CD14-positive monocyte (primary cell): ENCODE data around the gene C2orf81. TPM values are rescaled to one million over a fixed set of nuclear protein-coding genes. Genes with fewer than 3 reads are reported as not detected.

Experiments
- DNase-seq, 3 donors: peaks; one replicate each; pipeline ENCODE4 v3.0.0-alpha.2; 2011 to 2022
- H2AFZ ChIP-seq: 2 replicates; pipeline ENCODE4 v1.6.0; 2012; ENCODE audit warnings: mild to moderate bottlenecking, low read depth, low read length, inconsistent platforms; ENCODE audit not compliant: insufficient read depth, poor library complexity, severe bottlenecking
- H3K27ac ChIP-seq, 2 donors: 1 replicate in 1 of 2; 2 replicates in 1 of 2; pipeline ENCODE4 v1.5.1; 2012 to 2013; ENCODE audit warnings: low read length in 2 of 2, control low read depth in 1 of 2, inconsistent platforms in 1 of 2, low read depth in 1 of 2, mild to moderate bottlenecking in 1 of 2
- H3K27me3 ChIP-seq, 2 donors: one replicate each; pipeline versions ENCODE4 v1.6.0 to v1.6.1; 2011 to 2013; ENCODE audit warnings: low read length in 2 of 2; ENCODE audit not compliant: control insufficient read depth in 2 of 2, insufficient read depth in 2 of 2
- H3K36me3 ChIP-seq, 2 donors: replicated peaks in 1 of 2; 1 replicate in 1 of 2; 2 replicates in 1 of 2; pipeline versions ENCODE4 v1.5.1 to v1.6.1; 2012 to 2013; ENCODE audit warnings: low read length in 2 of 2, control low read depth in 1 of 2, inconsistent platforms in 1 of 2, mild to moderate bottlenecking in 1 of 2; ENCODE audit not compliant: insufficient read depth in 2 of 2, control insufficient read depth in 1 of 2
- H3K4me1 ChIP-seq, 2 donors: 1 replicate in 1 of 2; 2 replicates in 1 of 2; pipeline versions ENCODE4 v1.5.1 to v1.6.1; 2012 to 2013; ENCODE audit warnings: low read length in 2 of 2, control low read depth in 1 of 2, inconsistent platforms in 1 of 2, mild to moderate bottlenecking in 1 of 2, moderate library complexity in 1 of 2; ENCODE audit not compliant: insufficient read depth in 2 of 2, control insufficient read depth in 1 of 2
- H3K4me2 ChIP-seq: replicated peaks from 2 replicates; pipeline ENCODE3; 2012; ENCODE audit warnings: low read length, moderate library complexity, mild to moderate bottlenecking; ENCODE audit not compliant: poor library complexity, severe bottlenecking; ENCODE audit errors: extremely low read depth
- H3K4me3 ChIP-seq, 3 experiments: fragments of 200-600 bp in 1 of 3; sonication (generic) in 1 of 3; replicated peaks in 1 of 3; 1 replicate in 2 of 3; 2 replicates in 1 of 3; pipeline ENCODE4 v1.5.1; 2011 to 2013; ENCODE audit warnings: low read length in 3 of 3, mild to moderate bottlenecking in 3 of 3, control low read depth in 2 of 3, low read depth in 2 of 3, inconsistent platforms in 1 of 3, moderate library complexity in 1 of 3
- H3K79me2 ChIP-seq: 2 replicates; pipeline ENCODE4 v1.6.0; 2012; ENCODE audit warnings: mild to moderate bottlenecking, control low read depth, inconsistent platforms, low read length, moderate library complexity; ENCODE audit not compliant: insufficient read depth
- H3K9ac ChIP-seq: 2 replicates; pipeline ENCODE4 v1.6.0; 2017; ENCODE audit warnings: low read length, mild to moderate bottlenecking; ENCODE audit not compliant: insufficient read depth, poor library complexity, severe bottlenecking
- H3K9me3 ChIP-seq, 2 donors: replicated peaks in 1 of 2; 1 replicate in 1 of 2; 2 replicates in 1 of 2; pipeline versions ENCODE4 v1.5.1 to v1.6.1; 2012 to 2013; ENCODE audit warnings: low read length in 2 of 2, control low read depth in 1 of 2; ENCODE audit not compliant: control insufficient read depth in 1 of 2, insufficient read depth in 1 of 2
- H4K20me1 ChIP-seq: 2 replicates; pipeline ENCODE4 v1.6.0; 2012; ENCODE audit warnings: mild to moderate bottlenecking, low read length, control low read depth, moderate library complexity; ENCODE audit not compliant: insufficient read depth
- H3K27ac Mint-ChIP-seq, 7 donors: one replicate each; pipeline ENCODE4 v1.8.0; 2020; ENCODE audit warnings: mild to moderate bottlenecking in 7 of 7, mixed read lengths in 7 of 7, moderate library complexity in 6 of 7, inconsistent platforms in 2 of 7
- H3K27me3 Mint-ChIP-seq, 3 donors: one replicate each; pipeline ENCODE4 v1.8.0; 2021 to 2022; ENCODE audit warnings: low read depth in 3 of 3, mild to moderate bottlenecking in 3 of 3, mixed read lengths in 3 of 3, moderate library complexity in 3 of 3, inconsistent platforms in 1 of 3
- H3K36me3 Mint-ChIP-seq, 2 donors: one replicate each; pipeline ENCODE4 v1.8.0; 2020; ENCODE audit warnings: mixed read lengths in 2 of 2, inconsistent platforms in 1 of 2, mild to moderate bottlenecking in 1 of 2
- H3K4me1 Mint-ChIP-seq: one replicate; pipeline ENCODE4 v1.8.0; 2020; ENCODE audit warnings: mild to moderate bottlenecking, mixed read lengths
- H3K4me3 Mint-ChIP-seq, 2 donors: one replicate each; pipeline ENCODE4 v1.8.0; 2020; ENCODE audit warnings: mild to moderate bottlenecking in 2 of 2, mixed read lengths in 2 of 2, moderate library complexity in 1 of 2
- H3K9me3 Mint-ChIP-seq, 7 donors: one replicate each; pipeline ENCODE4 v1.8.0; 2020 to 2022; ENCODE audit warnings: mixed read lengths in 7 of 7, mild to moderate bottlenecking in 6 of 7, moderate library complexity in 6 of 7, inconsistent platforms in 2 of 7
- WGBS: methylation state at CpG from one replicate; pipeline ENCODE4 v1.1.5; 2013; ENCODE audit warnings: missing lambda C conversion rate; ENCODE audit not compliant: insufficient coverage; 5-methylcytosine and 5-hydroxymethylcytosine counted together
- intact Hi-C, 2 donors: fragments of 100-400 bp; cut with micrococcal nuclease; formaldehyde crosslinking; loops; one replicate each; pipeline versions ENCODE4 v1.15.0 to v1.15.1; 2023
- polyA plus RNA-seq, 3 donors: library from polyadenylated mRNA; depleted of rRNA in 1 of 3; unstranded in 2 of 3; stranded (reverse) in 1 of 3; fragments of 300-500 nt in 2 of 3; fragments of >200 nt in 1 of 3; fragmentation: Illumina TruSeq in 2 of 3; gene quantifications; 1 replicate in 2 of 3; 2 replicates in 1 of 3; pipeline ENCODE4 v1.2.3, GENCODE V29; 2012 to 2021
- TF ChIP-seq, protein P1 (sequence below): fragments of 200-600 bp; IDR thresholded peaks from one replicate; pipeline ENCODE4 v1.8.0; 2022; ENCODE audit warnings: antibody characterized with exemption, mild to moderate bottlenecking

Gene C2orf81
- polyA plus RNA-seq, 3 donors: 0.49 to 1.7 (median 1.2) TPM

DNA sequence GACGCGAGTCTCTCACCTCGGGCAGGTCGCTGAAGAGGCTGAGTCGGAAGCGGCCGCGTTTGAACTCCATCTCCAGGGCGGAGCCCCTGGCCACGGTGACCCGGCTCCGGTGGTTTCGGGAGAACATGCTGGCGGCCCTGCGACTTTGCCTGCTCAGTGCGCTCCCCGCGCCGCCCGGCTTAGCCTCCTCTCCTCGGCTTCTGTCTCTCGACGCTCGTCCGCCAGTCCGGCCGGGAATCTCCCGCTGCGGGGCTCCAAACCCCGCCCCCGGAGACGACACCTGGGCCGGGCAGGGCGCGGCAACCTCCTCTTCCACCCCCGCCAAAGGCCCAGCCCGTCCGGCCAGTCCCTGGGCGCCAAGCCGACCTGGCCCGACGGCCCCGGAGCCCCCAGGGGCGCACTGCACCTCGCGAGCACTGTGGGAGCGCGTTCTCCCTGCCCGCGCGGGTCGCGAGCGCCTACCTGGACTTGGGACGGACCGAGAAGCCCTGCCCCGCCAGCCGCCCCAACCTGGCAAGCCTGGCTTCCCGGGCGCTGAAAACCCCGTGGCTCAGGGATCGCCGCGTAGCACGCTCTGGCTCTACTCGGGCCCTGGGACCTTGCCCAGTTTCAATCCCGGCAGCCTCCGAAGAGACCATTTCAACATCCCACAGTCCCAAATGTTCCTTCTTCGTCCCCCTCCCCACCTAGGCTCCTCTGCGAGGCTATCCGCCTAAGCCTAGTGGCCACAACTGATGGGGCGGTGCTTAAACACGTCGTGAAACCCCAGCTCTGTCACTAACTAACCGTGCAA, 20.5 kb upstream of the C2orf81 start, which contains the start of gene RTKN:
Gene RTKN, minus strand, starts transcription at position 248 of the 793 bp plus-strand sequence. Its CDS starts 121 bp downstream, at position 127.
- peak within 1 kb of the TSS; percentile 69 to 92 for H3K4me3 Mint-ChIP-seq
- 9% methylated on average over 66 of the region's 75 CpGs for WGBS
- intact Hi-C loops: no loop called here
- H3K36me3 Mint-ChIP-seq: peaks cover 4 to 5% of the 10 kb centered on the region in 2 donors
- peaks cover 28 to 59% of the 10 kb centered on the region in 2 donors for H3K27me3 ChIP-seq
- H3K9ac ChIP-seq: peak within 1 kb of the TSS; percentile 29
- H3K4me2 ChIP-seq: peak within 1 kb of the TSS; percentile 75
- no peak within 1 kb of the TSS for H3K27ac ChIP-seq
- TF ChIP-seq, protein P1, sequence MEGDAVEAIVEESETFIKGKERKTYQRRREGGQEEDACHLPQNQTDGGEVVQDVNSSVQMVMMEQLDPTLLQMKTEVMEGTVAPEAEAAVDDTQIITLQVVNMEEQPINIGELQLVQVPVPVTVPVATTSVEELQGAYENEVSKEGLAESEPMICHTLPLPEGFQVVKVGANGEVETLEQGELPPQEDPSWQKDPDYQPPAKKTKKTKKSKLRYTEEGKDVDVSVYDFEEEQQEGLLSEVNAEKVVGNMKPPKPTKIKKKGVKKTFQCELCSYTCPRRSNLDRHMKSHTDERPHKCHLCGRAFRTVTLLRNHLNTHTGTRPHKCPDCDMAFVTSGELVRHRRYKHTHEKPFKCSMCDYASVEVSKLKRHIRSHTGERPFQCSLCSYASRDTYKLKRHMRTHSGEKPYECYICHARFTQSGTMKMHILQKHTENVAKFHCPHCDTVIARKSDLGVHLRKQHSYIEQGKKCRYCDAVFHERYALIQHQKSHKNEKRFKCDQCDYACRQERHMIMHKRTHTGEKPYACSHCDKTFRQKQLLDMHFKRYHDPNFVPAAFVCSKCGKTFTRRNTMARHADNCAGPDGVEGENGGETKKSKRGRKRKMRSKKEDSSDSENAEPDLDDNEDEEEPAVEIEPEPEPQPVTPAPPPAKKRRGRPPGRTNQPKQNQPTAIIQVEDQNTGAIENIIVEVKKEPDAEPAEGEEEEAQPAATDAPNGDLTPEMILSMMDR: no peak
- H3K36me3 ChIP-seq: no peaks in the 10 kb centered on the region
- H4K20me1 ChIP-seq: no peaks in the 10 kb centered on the region
- H3K9me3 ChIP-seq: peaks cover 0 to 19% of the 10 kb centered on the region in 2 donors
- peak within 1 kb of the TSS; percentile 79 for H2AFZ ChIP-seq
- H3K27me3 Mint-ChIP-seq: peaks cover 42 to 69% (median 52%) of the 10 kb centered on the region in 3 donors
- DNase-seq: no peak
- H3K4me1 Mint-ChIP-seq: peaks cover 34% of the 10 kb centered on the region
- peaks cover 0 to 9% (median 6%) of the 10 kb centered on the region in 7 donors for H3K9me3 Mint-ChIP-seq
- peaks cover 30 to 33% of the 10 kb centered on the region in 2 donors for H3K4me1 ChIP-seq
- H3K79me2 ChIP-seq: no peaks in the 10 kb centered on the region
- H3K27ac Mint-ChIP-seq: no peak within 1 kb of the TSS
- peak within 1 kb of the TSS in 1 of 3 experiments; percentile 69 for H3K4me3 ChIP-seq

DNA sequence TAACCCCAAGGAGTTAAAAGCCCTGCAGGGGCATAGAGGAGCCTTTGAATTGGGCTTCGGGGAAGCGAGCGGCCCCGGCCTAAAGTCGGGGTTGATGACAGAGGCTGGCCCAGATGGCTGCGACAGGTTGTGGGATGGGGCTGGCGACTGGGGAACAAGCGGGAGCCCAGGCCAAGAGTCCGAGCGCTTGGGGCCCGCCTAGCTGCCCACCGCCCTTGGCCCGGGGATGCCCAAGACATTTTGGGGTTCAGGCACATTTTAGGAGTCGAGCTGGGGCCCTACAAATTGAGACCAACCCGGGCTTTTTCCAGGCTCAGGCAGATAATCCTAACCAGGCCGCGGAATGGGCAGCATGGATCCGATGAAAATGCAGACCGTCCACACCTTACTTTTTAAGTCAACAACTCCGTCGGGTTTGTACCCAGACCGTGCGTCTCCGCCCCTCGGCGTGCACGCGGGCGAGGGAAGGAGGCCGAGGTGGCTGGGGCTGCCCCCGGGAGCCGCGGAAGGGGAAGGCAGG, 19.8 kb upstream of the C2orf81 start:
- Histone ChIP-seq H3K79me2 (no peaks in the 10 kb centered on the region), H3K4me1 (peaks cover 32 to 33% of the 10 kb centered on the region in 2 donors), H3K9ac (no peak overlapping the region), H4K20me1 (no peaks in the 10 kb centered on the region), H3K36me3 (no peaks in the 10 kb centered on the region), H3K9me3 (peaks cover 0 to 19% of the 10 kb centered on the region in 2 donors), H3K27ac (no peak overlapping the region), H3K27me3 (peaks cover 28 to 59% of the 10 kb centered on the region in 2 donors), H3K4me2 (peak overlapping the region; percentile 75), H3K4me3 (peak overlapping the region in 1 of 3 experiments; percentile 69), H2AFZ (peak overlapping the region; percentile 79)
- 49% methylated on average over 33 of the region's 33 CpGs for WGBS
- DNase-seq: no peak
- intact Hi-C loops: no loop called here
- H3K36me3 Mint-ChIP-seq: peaks cover 4 to 5% of the 10 kb centered on the region in 2 donors
- TF ChIP-seq, protein P1: no peak
- peaks cover 0 to 9% (median 6%) of the 10 kb centered on the region in 7 donors for H3K9me3 Mint-ChIP-seq
- H3K27me3 Mint-ChIP-seq: peaks cover 39 to 65% (median 51%) of the 10 kb centered on the region in 3 donors
- H3K27ac Mint-ChIP-seq: no peak overlapping the region
- peaks cover 36% of the 10 kb centered on the region for H3K4me1 Mint-ChIP-seq
- peak overlapping the region; percentile 69 to 92 for H3K4me3 Mint-ChIP-seq
